ENCODE results near the gene NFIX. TPM values are rescaled to one million over a fixed set of nuclear protein-coding genes. Genes with fewer than 3 reads are reported as not detected.

NFIX gene
- total and polyA plus RNA-seq, 2 of the 13 experiments (the other 11 are each of a cell fraction or from before 2014, with no cell fraction given), result 3.4 to 5.4 TPM

DNA sequence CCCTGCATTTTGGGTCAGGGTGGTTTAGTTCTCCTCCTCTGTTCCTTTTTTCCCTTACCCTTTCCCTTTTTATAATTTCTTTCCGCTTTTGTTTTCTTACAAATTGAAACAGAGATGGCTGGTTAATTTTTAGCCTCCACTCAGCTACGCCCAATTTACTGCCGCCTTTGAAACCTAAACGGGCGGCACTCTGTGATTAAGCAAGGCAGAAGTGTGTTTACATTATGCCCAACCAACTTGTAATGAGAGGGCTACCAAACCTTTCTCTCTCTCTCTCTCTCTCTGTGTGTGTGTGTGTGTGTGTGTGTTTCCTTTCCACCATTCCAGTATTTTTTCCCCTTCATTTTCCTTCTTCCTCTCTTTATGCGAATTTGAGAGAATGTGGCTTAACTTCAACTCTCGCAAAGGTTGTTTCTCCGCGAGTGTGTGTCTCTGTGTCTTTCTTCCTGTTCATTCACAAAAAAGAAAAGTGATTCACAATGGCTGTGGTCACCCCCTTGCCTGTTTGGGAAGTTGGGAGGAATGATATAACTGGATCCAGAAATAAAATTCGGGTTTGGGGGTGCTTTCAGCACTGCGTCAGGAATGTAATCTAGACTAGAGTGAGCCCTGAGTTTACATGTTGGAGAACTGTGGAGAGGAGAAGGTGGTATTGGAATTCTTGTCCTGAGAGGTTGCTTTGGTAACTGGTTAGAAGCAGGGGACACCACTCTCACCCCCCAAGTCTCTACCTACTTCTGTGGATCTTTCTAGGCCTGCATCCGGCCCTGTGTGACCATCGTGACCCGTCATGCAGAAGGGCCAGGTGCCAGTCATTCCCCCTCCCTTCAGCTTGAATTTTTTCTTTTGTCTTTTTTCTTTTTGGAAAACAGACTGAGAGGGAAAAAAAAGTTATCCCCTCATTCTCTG is 31.4 kb downstream of the NFIX start (continued):
- TF ChIP-seq MYNN (CRISPR knock-in tag; IDR thresholded peaks at IDR 0.05; ENCODE audit: low read depth) (no peak), TEAD3 (CRISPR knock-in tag; optimal IDR thresholded peaks at IDR 0.05; ENCODE audit: borderline replicate concordance) (peak; percentile 57), TBL1XR1 (IDR thresholded peaks at IDR 0.05; ENCODE audit: borderline replicate concordance, low read length, partially characterized antibody) (no peak), PRMT3 (CRISPR knock-in tag; IDR thresholded peaks at IDR 0.05; ENCODE audit: borderline replicate concordance, low read depth) (no peak), TBX2 (CRISPR knock-in tag; IDR thresholded peaks at IDR 0.05; ENCODE audit: borderline replicate concordance) (peak; percentile 88), SAFB2 (CRISPR knock-in tag; IDR thresholded peaks at IDR 0.05; ENCODE audit: borderline replicate concordance, low read depth) (no peak), ZNF124 (CRISPR knock-in tag; IDR thresholded peaks at IDR 0.05) (0 out of 2 replicates have a peak, but pooled peaks have one; percentile 40), CBX2 (IDR thresholded peaks at IDR 0.05; ENCODE audit: low read depth, low read length) (no peak), CBX2 (CRISPR knock-in tag; IDR thresholded peaks at IDR 0.05; ENCODE audit: low read depth) (no peak), MXD4 (CRISPR knock-in tag; IDR thresholded peaks at IDR 0.05) (no peak; the same call in 1 of the 2 replicates), BORCS8-MEF2B (CRISPR knock-in tag; IDR thresholded peaks at IDR 0.05) (no peak), SIN3B (IDR thresholded peaks at IDR 0.05; ENCODE audit: low read length) (no peak), ZNF430 (CRISPR knock-in tag; IDR thresholded peaks at IDR 0.05) (0 out of 2 replicates have a peak, but pooled peaks have one; percentile 57), MAFF (IDR thresholded peaks at IDR 0.05; ENCODE audit: low read depth, low read length) (no peak), ZFP36L1 (CRISPR knock-in tag; IDR thresholded peaks at IDR 0.05) (no peak), GPN1 (CRISPR knock-in tag; IDR thresholded peaks at IDR 0.05; ENCODE audit: borderline replicate concordance) (no peak), KDM3A (CRISPR knock-in tag; IDR thresholded peaks at IDR 0.05; ENCODE audit: low read depth) (no peak; the same call in 1 of the 2 replicates), CENPX (CRISPR knock-in tag; IDR thresholded peaks at IDR 0.05) (no peak), NR2F6 (IDR thresholded peaks at IDR 0.05) (peak; percentile 75), NR2F6 (CRISPR knock-in tag; IDR thresholded peaks at IDR 0.05) (peak; percentile 80), FOSL1 (CRISPR knock-in tag; IDR thresholded peaks at IDR 0.05; ENCODE audit: borderline replicate concordance) (no peak), RELA (CRISPR knock-in tag; IDR thresholded peaks at IDR 0.05) (no peak), SYNCRIP (IDR thresholded peaks at IDR 0.05; ENCODE audit: insufficient read depth, low read depth, low read length) (no peak), ZNF720 (CRISPR knock-in tag; IDR thresholded peaks at IDR 0.05) (no peak), KMT2A (CRISPR knock-in tag; IDR thresholded peaks at IDR 0.05) (no peak; the same call in 1 of the 2 replicates), SMARCC2 (IDR thresholded peaks at IDR 0.05) (no peak)
- TF ChIP-seq, protein P1, sequence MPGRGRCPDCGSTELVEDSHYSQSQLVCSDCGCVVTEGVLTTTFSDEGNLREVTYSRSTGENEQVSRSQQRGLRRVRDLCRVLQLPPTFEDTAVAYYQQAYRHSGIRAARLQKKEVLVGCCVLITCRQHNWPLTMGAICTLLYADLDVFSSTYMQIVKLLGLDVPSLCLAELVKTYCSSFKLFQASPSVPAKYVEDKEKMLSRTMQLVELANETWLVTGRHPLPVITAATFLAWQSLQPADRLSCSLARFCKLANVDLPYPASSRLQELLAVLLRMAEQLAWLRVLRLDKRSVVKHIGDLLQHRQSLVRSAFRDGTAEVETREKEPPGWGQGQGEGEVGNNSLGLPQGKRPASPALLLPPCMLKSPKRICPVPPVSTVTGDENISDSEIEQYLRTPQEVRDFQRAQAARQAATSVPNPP (CRISPR knock-in tag; IDR thresholded peaks at IDR 0.05), result no peak
- TF ChIP-seq, protein P2, sequence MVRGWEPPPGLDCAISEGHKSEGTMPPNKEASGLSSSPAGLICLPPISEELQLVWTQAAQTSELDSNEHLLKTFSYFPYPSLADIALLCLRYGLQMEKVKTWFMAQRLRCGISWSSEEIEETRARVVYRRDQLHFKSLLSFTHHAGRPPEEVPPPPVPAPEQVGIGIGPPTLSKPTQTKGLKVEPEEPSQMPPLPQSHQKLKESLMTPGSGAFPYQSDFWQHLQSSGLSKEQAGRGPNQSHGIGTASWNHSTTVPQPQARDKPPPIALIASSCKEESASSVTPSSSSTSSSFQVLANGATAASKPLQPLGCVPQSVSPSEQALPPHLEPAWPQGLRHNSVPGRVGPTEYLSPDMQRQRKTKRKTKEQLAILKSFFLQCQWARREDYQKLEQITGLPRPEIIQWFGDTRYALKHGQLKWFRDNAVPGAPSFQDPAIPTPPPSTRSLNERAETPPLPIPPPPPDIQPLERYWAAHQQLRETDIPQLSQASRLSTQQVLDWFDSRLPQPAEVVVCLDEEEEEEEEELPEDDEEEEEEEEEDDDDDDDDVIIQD (CRISPR knock-in tag; IDR thresholded peaks at IDR 0.05; ENCODE audit: low read depth), result no peak
- TF ChIP-seq, protein P3, sequence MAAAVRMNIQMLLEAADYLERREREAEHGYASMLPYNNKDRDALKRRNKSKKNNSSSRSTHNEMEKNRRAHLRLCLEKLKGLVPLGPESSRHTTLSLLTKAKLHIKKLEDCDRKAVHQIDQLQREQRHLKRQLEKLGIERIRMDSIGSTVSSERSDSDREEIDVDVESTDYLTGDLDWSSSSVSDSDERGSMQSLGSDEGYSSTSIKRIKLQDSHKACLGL (CRISPR knock-in tag; IDR thresholded peaks at IDR 0.05), result no peak
